ENCODE results near the gene DOCK2.

The DOCK2 gene

GRCh38 chr5:169711551-169712225 is 74.6 kb downstream of the DOCK2 start:
- intact Hi-C loops (cut with DNase I; ENCODE audit: low total_unique reads): no loop called here
- no peak for TF ChIP-seq CTCF (IDR thresholded peaks at IDR 0.05)
- Histone ChIP-seq H3K4me3 (no peak overlapping the region), H3K36me3 (no peaks in the 10 kb centered on the region), H3K9me3 (no peaks in the 10 kb centered on the region), H3K27ac (no peak overlapping the region), H3K27me3 (no peaks in the 10 kb centered on the region), H3K4me1 (no peaks in the 10 kb centered on the region)
- no peak for DNase-seq

- Histone ChIP-seq H3K4me3 (no peak overlapping the region), H3K27me3 (no peaks in the 10 kb centered on the region), H3K4me1 (no peaks in the 10 kb centered on the region), H3K9me3 (no peaks in the 10 kb centered on the region), H3K36me3 (no peaks in the 10 kb centered on the region), H3K27ac (no peak overlapping the region)
- TF ChIP-seq CTCF (IDR thresholded peaks at IDR 0.05): no peak
- DNase-seq: no peak
- intact Hi-C loops (cut with DNase I; ENCODE audit: low total_unique reads): no loop called here
These were observed 75.4 kb downstream of the DOCK2 start for GRCh38 chr5:169712428-169712827.

GRCh38 chr5:169716287-169716686 is 79.2 kb downstream of the DOCK2 start:
- DNase-seq: no peak
- no peaks in the 10 kb centered on the region for H3K27me3 ChIP-seq
- no peak for TF ChIP-seq CTCF (IDR thresholded peaks at IDR 0.05)
- H3K27ac ChIP-seq: no peak overlapping the region
- intact Hi-C loops (cut with DNase I; ENCODE audit: low total_unique reads): no loop called here
- no peaks in the 10 kb centered on the region for H3K9me3 ChIP-seq
- no peaks in the 10 kb centered on the region for H3K4me1 ChIP-seq
- no peaks in the 10 kb centered on the region for H3K36me3 ChIP-seq
- H3K4me3 ChIP-seq: no peak overlapping the region

- H3K4me3 ChIP-seq: no peak overlapping the region
- no peak overlapping the region for H3K27ac ChIP-seq
- H3K27me3 ChIP-seq: no peaks in the 10 kb centered on the region
- intact Hi-C loops (cut with DNase I; ENCODE audit: low total_unique reads): no loop called here
- TF ChIP-seq CTCF (IDR thresholded peaks at IDR 0.05): no peak
- no peaks in the 10 kb centered on the region for H3K4me1 ChIP-seq
- no peaks in the 10 kb centered on the region for H3K36me3 ChIP-seq
- no peaks in the 10 kb centered on the region for H3K9me3 ChIP-seq
- no peak for DNase-seq
These were observed 80.2 kb downstream of the DOCK2 start for GRCh38 chr5:169717288-169717687.

GRCh38 chr5:169719360-169720314 is 82.6 kb downstream of the DOCK2 start:
- DNase-seq: no peak
- Histone ChIP-seq H3K4me3 (no peak overlapping the region), H3K4me1 (no peaks in the 10 kb centered on the region), H3K27ac (no peak overlapping the region), H3K36me3 (no peaks in the 10 kb centered on the region), H3K9me3 (no peaks in the 10 kb centered on the region), H3K27me3 (no peaks in the 10 kb centered on the region)
- no peak for TF ChIP-seq CTCF (IDR thresholded peaks at IDR 0.05)
- intact Hi-C loops (cut with DNase I; ENCODE audit: low total_unique reads): no loop called here

Measured in tibial artery (tissue), 4 donors.